WTC11 (cell line): ENCODE data around the gene CA5A.

Source experiments
- CTCF ChIP-seq: fragments of 200-600 bp; IDR thresholded peaks from 2 replicates; pipeline ENCODE4 v1.8.0; 2022; ENCODE audit warnings: antibody characterized with exemption
- E2F5 ChIP-seq: sonication (generic); formaldehyde crosslinking; IDR thresholded peaks from 2 replicates; pipeline ENCODE4 v1.8.1; 2022; ENCODE audit warnings: mild to moderate bottlenecking, moderate library complexity, missing genetic modification reagents
- NFYB ChIP-seq: sonication (generic); formaldehyde crosslinking; conservative IDR thresholded peaks from 2 replicates; pipeline ENCODE4 v1.8.0; 2022; ENCODE audit warnings: low read depth, missing genetic modification reagents
- TF ChIP-seq, protein P1 (sequence below): sonication (generic); formaldehyde crosslinking; IDR thresholded peaks from 2 replicates; pipeline ENCODE4 v1.8.0; 2023; ENCODE audit warnings: missing genetic modification reagents, mild to moderate bottlenecking, borderline replicate concordance

DNA sequence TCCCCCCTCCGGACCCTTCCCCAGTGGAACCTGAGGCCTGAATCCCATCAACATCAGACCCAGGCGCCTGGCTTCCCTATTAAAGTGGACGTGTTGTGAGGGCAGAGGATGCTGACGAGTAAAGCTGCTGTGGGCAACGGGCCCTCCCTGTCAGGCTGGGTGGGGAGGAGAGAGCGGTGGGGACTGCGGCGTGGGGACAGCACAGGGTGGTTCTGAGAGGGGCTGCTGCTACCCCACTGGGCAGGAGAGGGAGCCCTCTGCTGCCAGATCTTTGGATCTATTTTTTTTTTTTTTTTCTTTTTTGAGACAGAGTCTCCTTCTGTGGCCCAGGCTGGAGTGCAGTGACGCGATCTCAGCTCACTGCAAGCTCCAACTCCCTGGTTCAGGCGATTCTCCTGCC, 5.9 kb downstream of the CA5A start:
- TF ChIP-seq CTCF (no peak), E2F5 (CRISPR knock-in tag) (no peak), NFYB (CRISPR knock-in tag) (no peak)
- TF ChIP-seq, protein P1, sequence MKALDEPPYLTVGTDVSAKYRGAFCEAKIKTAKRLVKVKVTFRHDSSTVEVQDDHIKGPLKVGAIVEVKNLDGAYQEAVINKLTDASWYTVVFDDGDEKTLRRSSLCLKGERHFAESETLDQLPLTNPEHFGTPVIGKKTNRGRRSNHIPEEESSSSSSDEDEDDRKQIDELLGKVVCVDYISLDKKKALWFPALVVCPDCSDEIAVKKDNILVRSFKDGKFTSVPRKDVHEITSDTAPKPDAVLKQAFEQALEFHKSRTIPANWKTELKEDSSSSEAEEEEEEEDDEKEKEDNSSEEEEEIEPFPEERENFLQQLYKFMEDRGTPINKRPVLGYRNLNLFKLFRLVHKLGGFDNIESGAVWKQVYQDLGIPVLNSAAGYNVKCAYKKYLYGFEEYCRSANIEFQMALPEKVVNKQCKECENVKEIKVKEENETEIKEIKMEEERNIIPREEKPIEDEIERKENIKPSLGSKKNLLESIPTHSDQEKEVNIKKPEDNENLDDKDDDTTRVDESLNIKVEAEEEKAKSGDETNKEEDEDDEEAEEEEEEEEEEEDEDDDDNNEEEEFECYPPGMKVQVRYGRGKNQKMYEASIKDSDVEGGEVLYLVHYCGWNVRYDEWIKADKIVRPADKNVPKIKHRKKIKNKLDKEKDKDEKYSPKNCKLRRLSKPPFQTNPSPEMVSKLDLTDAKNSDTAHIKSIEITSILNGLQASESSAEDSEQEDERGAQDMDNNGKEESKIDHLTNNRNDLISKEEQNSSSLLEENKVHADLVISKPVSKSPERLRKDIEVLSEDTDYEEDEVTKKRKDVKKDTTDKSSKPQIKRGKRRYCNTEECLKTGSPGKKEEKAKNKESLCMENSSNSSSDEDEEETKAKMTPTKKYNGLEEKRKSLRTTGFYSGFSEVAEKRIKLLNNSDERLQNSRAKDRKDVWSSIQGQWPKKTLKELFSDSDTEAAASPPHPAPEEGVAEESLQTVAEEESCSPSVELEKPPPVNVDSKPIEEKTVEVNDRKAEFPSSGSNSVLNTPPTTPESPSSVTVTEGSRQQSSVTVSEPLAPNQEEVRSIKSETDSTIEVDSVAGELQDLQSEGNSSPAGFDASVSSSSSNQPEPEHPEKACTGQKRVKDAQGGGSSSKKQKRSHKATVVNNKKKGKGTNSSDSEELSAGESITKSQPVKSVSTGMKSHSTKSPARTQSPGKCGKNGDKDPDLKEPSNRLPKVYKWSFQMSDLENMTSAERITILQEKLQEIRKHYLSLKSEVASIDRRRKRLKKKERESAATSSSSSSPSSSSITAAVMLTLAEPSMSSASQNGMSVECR: no peak
